HepG2 (cell line): ENCODE results near the gene USP34. TPM values are rescaled to one million over a fixed set of nuclear protein-coding genes. Genes with fewer than 3 reads are reported as not detected.

ENCODE experiments used
- ATF1 ChIP-seq: IDR thresholded peaks from 2 replicates; pipeline ENCODE4 v1.6.1; 2016; ENCODE audit warnings: mild to moderate bottlenecking, control low read depth
- CREM ChIP-seq, 2 experiments: sonication (generic) in 1 of 2; formaldehyde crosslinking in 1 of 2; IDR thresholded peaks; 2 replicates each; pipeline versions ENCODE4 v1.4.0 to v1.6.1; 2016 to 2020; ENCODE audit warnings: antibody characterized with exemption in 1 of 2, mild to moderate bottlenecking in 1 of 2, missing genetic modification reagents in 1 of 2
- HDAC1 ChIP-seq: sonication (generic); formaldehyde crosslinking; IDR thresholded peaks from 2 replicates; pipeline ENCODE4 v1.5.1; 2020; ENCODE audit warnings: mild to moderate bottlenecking, missing genetic modification reagents
- IKZF5 ChIP-seq: IDR thresholded peaks from 2 replicates; pipeline ENCODE4 v1.6.1; 2018; ENCODE audit warnings: missing genetic modification reagents, mild to moderate bottlenecking, missing compliant biosample characterization
- MEIS2 ChIP-seq: sonication (generic); formaldehyde crosslinking; IDR thresholded peaks from 2 replicates; pipeline ENCODE4 v1.9.0; 2021; ENCODE audit warnings: mild to moderate bottlenecking, missing genetic modification reagents
- NFIB ChIP-seq: sonication (generic); formaldehyde crosslinking; IDR thresholded peaks from 2 replicates; pipeline ENCODE4 v1.9.0; 2021; ENCODE audit warnings: missing genetic modification reagents, mild to moderate bottlenecking, borderline replicate concordance
- SKI ChIP-seq: fragments of 450-650 bp; IDR thresholded peaks from one replicate; pipeline ENCODE4 v1.6.1; 2018; ENCODE audit warnings: mild to moderate bottlenecking; ENCODE audit not compliant: partially characterized antibody
- TCF7 ChIP-seq: sonication (generic); IDR thresholded peaks from 2 replicates; pipeline ENCODE4 v1.6.1; 2016; ENCODE audit warnings: antibody characterized with exemption, low read depth
- THAP9 ChIP-seq: sonication (generic); formaldehyde crosslinking; IDR thresholded peaks from 2 replicates; pipeline ENCODE4; 2020; ENCODE audit warnings: missing genetic modification reagents, mild to moderate bottlenecking, borderline replicate concordance
- UBTF ChIP-seq: sonication (generic); formaldehyde crosslinking; IDR thresholded peaks from 2 replicates; pipeline ENCODE4 v1.4.0; 2020; ENCODE audit warnings: mild to moderate bottlenecking, missing genetic modification reagents
- ZBTB8A ChIP-seq: sonication (generic); formaldehyde crosslinking; IDR thresholded peaks from 2 replicates; pipeline ENCODE4 v1.4.0; 2020; ENCODE audit warnings: mild to moderate bottlenecking, low read depth, missing genetic modification reagents, borderline replicate concordance
- ZFX ChIP-seq: sonication (generic); formaldehyde crosslinking; IDR thresholded peaks from 2 replicates; pipeline ENCODE4 v1.4.0; 2020; ENCODE audit warnings: mild to moderate bottlenecking, low read depth, missing genetic modification reagents, moderate library complexity
- ZHX1 ChIP-seq: sonication (generic); formaldehyde crosslinking; IDR thresholded peaks from 2 replicates; pipeline ENCODE4 v1.8.1; 2022; ENCODE audit warnings: low read depth, mild to moderate bottlenecking, missing genetic modification reagents
- ZNF124 ChIP-seq: sonication (generic); formaldehyde crosslinking; IDR thresholded peaks from 2 replicates; pipeline ENCODE4 v1.4.0; 2020; ENCODE audit warnings: missing genetic modification reagents
- ZNF549 ChIP-seq: sonication (generic); formaldehyde crosslinking; IDR thresholded peaks from 2 replicates; pipeline ENCODE4 v1.5.0; 2020; ENCODE audit warnings: missing genetic modification reagents
- ZNF563 ChIP-seq: sonication (generic); formaldehyde crosslinking; IDR thresholded peaks from 2 replicates; pipeline ENCODE4 v1.8.0; 2022; ENCODE audit warnings: mild to moderate bottlenecking, moderate library complexity, missing genetic modification reagents
- ZNF574 ChIP-seq: sonication (generic); formaldehyde crosslinking; IDR thresholded peaks from 2 replicates; pipeline ENCODE4 v1.4.0; 2020; ENCODE audit warnings: missing genetic modification reagents
- polyA plus RNA-seq, 8 experiments: library from polyadenylated mRNA; depleted of rRNA in 3 of 8; stranded (reverse) in 7 of 8; unstranded in 1 of 8; fragments of >200 nt; fragmentation: Illumina TruSeq in 4 of 8; extraction: Trizol in 4 of 8; gene quantifications; 2 replicates each; pipeline versions ENCODE4 v1.2.1 to v1.2.3, GENCODE V29; 2011 to 2016; ENCODE audit warnings: low read depth in 4 of 8, missing spikeins in 1 of 8, mixed read lengths in 1 of 8; ENCODE audit not compliant: insufficient read depth in 1 of 8
- total RNA-seq, 5 experiments: library from RNA; depleted of rRNA; stranded (reverse); fragments of >200 nt; fragmentation: Illumina TruSeq; extraction: Trizol; gene quantifications; 2 replicates each; pipeline ENCODE4 v1.2.3, GENCODE V29; 2016; ENCODE audit warnings: low read depth in 1 of 5

USP34 gene
- total and polyA plus RNA-seq, 2 of the 13 experiments (the other 11 are each of a cell fraction or from before 2014, with no cell fraction given): 99.2 to 100 TPM

GRCh38 chr2:61426267-61426897, 44.5 kb downstream of the USP34 start (continued):
- TF ChIP-seq THAP9: no peak
- no peak for TF ChIP-seq SKI
- TF ChIP-seq CREM (IDR thresholded peaks at IDR 0.05): no peak
- no peak for TF ChIP-seq CREM (CRISPR knock-in tag; IDR thresholded peaks at IDR 0.05)
- TF ChIP-seq ZHX1: no peak
- TF ChIP-seq NFIB (CRISPR knock-in tag): no peak
- no peak for TF ChIP-seq UBTF
- no peak for TF ChIP-seq HDAC1
- 0 out of 2 replicates have a peak, but pooled peaks have one; percentile 14 for TF ChIP-seq ZFX
- no peak for TF ChIP-seq ZBTB8A (CRISPR knock-in tag)
- no peak for TF ChIP-seq ZNF549
- TF ChIP-seq IKZF5 (CRISPR knock-in tag): peak; percentile 44; the same call in 1 of the 2 replicates
- TF ChIP-seq ZNF574 (CRISPR knock-in tag): 0 out of 2 replicates have a peak, but pooled peaks have one; percentile 20
- TF ChIP-seq MEIS2: no peak
- no peak for TF ChIP-seq TCF7
- TF ChIP-seq ZNF124 (CRISPR knock-in tag): no peak
- TF ChIP-seq ZNF563 (CRISPR knock-in tag): no peak
- TF ChIP-seq ATF1 (CRISPR knock-in tag): no peak
